Measurements from ENCODE around the gene SLC4A4.

Gene SLC4A4

GRCh38 chr4:71474731-71475130 is 135.9 kb downstream of the SLC4A4 start:
- no peak for DNase-seq

GRCh38 chr4:71476240-71476639 is 137.4 kb downstream of the SLC4A4 start:
- DNase-seq, result no peak

- no peak for DNase-seq
Observed at GRCh38 chr4:71486550-71487343, 147.9 kb downstream of the SLC4A4 start.

- no peak for DNase-seq
Observed at GRCh38 chr4:71487344-71487920, 148.6 kb downstream of the SLC4A4 start.

- no peak for DNase-seq
Observed at GRCh38 chr4:71494539-71494938, 155.7 kb downstream of the SLC4A4 start.

- DNase-seq, result no peak
Observed at GRCh38 chr4:71495454-71495853, 156.6 kb downstream of the SLC4A4 start.

- no peak for DNase-seq
Observed at GRCh38 chr4:71497078-71497477, 158.3 kb downstream of the SLC4A4 start.

GRCh38 chr4:71498002-71498401 is 159.2 kb downstream of the SLC4A4 start:
- no peak for DNase-seq

GRCh38 chr4:71498625-71499024 is 159.8 kb downstream of the SLC4A4 start:
- DNase-seq, result no peak

- DNase-seq, result no peak
Observed at GRCh38 chr4:71501992-71502391, 163.2 kb downstream of the SLC4A4 start.

GRCh38 chr4:71518283-71518989 is 179.6 kb downstream of the SLC4A4 start:
- DNase-seq, result no peak

GRCh38 chr4:71520308-71520707 is 181.5 kb downstream of the SLC4A4 start:
- no peak for DNase-seq

- no peak for DNase-seq
Observed at GRCh38 chr4:71520850-71521249, 182.0 kb downstream of the SLC4A4 start.

GRCh38 chr4:71524756-71525155 is 185.9 kb downstream of the SLC4A4 start:
- no peak for DNase-seq

- no peak for DNase-seq
Observed at GRCh38 chr4:71526637-71527406, 188.0 kb downstream of the SLC4A4 start.

GRCh38 chr4:71532407-71532806 is 193.6 kb downstream of the SLC4A4 start:
- DNase-seq, result no peak

- DNase-seq, result no peak
Observed at GRCh38 chr4:71533121-71533520, 194.3 kb downstream of the SLC4A4 start.

- no peak for DNase-seq
Observed at GRCh38 chr4:71537551-71538065, 198.8 kb downstream of the SLC4A4 start.

- no peak for DNase-seq
Observed at GRCh38 chr4:71538528-71538927, 199.7 kb downstream of the SLC4A4 start.

GRCh38 chr4:71540749-71541269 is 202.0 kb downstream of the SLC4A4 start:
- no peak for DNase-seq

GRCh38 chr4:71541541-71541940 is 202.7 kb downstream of the SLC4A4 start:
- DNase-seq, result no peak

GRCh38 chr4:71545168-71545567 is 206.3 kb downstream of the SLC4A4 start:
- no peak for DNase-seq

All from CD4-positive, alpha-beta T cell treated with Interleukin-12 subunit alpha and Interleukin-12 subunit beta, for 1 hour (primary cell).